AG08396 (cell line): ENCODE data around the gene SYP.
"Not testable (repeated sequence)": the region's sequence is repeated elsewhere in the genome, so short reads cannot be mapped to it uniquely, and the experiment has no call there.

Experiments used
- DNase-seq: peaks from one replicate; pipeline ENCODE4 v3.0.0; 2012; ENCODE audit warnings: low spot score, mixed read lengths

SYP gene

DNA sequence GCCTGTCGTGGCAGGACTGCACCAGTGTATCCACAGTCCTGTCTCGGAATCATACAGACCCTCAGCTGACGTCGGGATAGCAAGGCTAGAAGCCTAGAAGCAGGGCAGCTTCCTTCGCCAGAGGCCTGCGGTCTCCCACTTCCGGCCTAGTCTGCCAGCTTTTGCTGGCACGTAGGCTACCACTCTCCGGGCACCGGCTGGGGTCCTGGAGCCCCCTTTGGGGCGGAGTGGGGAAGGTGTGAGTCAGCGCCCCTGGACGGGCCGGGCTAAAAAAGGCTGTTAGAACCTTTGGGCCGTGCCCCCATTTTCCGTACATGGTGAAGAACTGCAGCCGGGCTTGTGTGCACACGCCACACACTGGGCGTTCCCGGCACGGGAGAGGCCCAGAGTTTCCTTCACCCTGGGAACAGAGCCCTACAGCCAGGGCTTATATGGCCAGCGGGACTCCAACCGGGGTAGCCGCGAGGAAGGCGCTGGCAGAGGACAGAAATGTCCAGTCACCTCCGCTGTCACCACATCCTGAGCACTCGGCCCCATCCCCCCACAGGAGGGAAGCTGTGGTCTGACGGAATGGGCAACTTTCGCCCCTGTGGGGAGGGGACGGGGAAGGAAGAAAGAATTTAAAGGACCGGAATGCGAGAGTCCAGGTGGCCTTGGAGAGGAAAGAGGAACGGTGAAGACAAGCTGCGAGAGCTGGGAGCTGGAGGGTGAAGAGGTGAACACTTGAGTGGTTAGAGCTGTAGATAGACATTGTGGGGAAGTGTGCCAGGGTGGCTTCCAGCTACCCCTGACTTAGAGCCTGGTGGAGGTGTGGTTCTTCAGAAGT is 32.9 kb downstream of the SYP start:
- DNase-seq, result peak; percentile 69

DNA sequence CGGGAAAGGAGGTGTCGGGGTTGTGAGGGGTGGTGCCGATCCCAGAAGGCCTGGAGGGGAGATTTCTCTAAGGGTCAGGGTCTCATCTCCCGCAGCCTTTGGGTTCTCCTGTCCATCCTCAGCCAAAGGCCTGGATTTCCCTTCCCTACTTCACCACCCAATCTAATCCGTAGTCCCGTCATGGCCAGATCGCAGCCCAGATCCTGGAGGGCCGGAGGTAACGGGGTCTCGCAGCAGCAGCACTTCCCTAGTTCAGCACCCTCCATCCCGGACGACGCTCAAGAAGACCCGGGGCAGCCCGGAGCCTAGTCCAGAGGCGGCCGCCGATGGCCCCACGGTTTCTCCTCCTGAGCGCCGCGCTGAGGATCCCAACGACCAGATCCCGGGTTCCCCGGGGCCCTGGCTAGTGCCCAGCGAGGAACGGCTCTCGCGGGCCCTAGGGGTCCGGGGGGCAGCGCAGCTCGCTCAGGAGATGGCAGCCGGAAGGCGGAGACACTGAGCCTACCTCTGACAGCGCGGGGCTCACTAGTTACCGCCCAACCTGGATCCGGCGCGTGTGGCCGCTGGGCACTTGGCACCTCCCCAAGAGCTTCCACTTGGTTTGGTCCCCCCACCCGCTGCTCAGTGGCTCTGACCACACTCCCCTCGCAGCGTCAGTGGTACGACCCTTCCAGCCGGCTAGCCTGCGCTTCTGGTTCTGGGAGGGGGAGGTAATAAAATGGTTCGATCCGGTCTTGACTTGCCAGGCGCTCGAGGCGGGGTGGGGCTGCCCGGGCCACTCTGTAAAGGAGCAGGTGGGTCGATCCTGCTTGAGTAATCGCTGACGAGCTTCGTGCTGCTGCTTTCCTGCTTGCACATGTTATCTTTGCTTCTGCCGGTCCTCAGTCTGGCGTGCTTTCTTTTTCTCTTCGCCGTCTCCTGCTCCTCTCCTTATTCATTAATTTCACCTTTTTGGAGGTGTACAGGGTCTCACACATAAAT is 33.8 kb downstream of the SYP start:
- DNase-seq, result peak; percentile 54

GRCh38 chrX:49164589-49165360 is 35.2 kb downstream of the SYP start:
- peak; percentile 12 for DNase-seq

GRCh38 chrX:49163555-49164419 is 36.2 kb downstream of the SYP start:
- DNase-seq, result peak; percentile 88

DNA sequence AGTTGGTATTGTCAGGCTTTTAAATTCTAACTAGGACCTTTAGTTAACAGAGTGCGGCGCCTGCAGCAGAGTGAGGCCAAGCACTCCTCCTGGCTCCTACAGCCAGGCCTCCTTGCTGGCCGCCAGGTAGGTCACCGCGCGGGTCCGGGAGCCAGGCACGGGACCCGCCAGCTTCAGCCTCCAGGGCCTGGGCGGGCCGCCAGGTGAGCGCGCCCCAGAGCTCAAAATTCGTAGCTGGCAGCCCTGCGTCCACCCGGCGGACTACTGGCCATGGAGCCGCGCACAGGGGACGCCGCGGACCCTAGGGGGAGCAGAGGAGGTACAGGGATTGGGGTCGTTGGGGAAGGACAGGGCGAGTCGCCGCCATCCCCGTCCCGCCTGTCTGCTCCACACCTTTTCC is 37.4 kb downstream of the SYP start, which contains the start of gene MAGIX:
MAGIX (plus strand) TSS at position 139 of the 400 bp plus-strand sequence; CDS start at position 271, 132 bp downstream.
- DNase-seq, result no peak

GRCh38 chrX:49161632-49162031 is 38.4 kb downstream of the SYP start:
- DNase-seq, result no peak

DNA sequence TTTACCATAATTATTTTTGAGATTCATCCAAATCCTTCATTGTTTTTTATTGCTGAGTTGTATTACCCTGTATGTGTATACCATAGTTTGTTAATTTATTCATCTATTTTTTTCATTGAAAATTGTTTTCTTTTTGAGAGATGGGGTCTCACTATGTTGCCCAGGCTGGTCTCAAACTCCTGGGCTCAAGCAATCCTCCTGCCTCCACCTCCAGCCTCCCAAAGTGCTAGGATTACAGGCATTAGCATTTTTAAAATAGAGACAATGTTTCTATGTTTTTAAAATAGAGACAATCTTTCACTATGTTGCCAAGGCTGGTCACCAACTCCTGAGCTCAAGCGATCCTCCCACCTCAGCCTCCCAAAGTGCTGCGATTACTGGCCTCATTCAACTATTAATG is 39.1 kb downstream of the SYP start:
- no peak for DNase-seq

GRCh38 chrX:49157194-49157593 is 42.8 kb downstream of the SYP start:
- no peak for DNase-seq

DNA sequence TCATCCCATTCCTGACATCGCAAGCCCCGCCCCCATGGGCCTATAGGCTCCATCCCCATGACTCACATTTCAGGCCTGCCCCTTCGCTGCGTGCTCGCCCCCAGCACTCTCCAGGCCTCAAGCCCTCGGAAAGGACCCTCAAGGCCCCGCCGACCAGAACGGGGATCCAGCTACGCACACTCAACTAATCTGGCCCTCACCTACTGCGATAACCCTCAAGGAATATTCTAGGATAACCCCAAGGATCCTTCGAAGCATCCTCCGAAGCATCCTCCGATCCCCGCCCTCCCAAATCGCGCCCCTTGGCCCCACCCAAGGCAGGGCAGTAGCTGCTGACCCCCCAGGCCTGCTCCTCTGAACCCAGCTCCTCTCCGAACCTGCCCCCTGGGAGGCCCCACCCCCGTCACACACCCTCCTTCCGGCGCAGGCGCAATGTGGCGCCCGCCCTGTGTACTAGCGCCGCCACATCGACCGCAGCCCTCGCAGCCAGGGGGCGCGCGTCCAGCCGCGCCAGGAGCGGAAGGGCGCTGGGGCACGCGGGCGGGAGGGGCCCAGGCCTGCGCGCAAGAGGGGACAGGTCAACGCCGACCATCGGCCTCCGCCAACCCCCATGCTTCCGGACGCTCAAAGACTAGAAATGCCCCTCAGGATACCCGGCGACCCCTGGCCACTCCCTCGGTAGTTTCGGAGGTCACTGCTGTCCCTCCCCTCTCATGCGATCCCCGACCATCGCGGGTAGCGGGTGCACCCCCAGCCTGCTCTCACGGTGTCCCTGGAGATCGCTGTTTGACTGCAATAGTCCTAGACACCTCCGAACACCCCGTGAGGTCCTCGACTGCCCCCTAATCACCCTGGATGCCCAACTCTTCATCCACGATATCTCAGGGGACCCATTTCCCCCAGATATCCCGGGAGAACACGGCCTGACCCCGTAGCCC is 43.8 kb downstream of the SYP start:
- peak; percentile 91 for DNase-seq

- peak; percentile 50 for DNase-seq
These were observed 44.6 kb downstream of the SYP start for GRCh38 chrX:49155243-49155899.

DNA sequence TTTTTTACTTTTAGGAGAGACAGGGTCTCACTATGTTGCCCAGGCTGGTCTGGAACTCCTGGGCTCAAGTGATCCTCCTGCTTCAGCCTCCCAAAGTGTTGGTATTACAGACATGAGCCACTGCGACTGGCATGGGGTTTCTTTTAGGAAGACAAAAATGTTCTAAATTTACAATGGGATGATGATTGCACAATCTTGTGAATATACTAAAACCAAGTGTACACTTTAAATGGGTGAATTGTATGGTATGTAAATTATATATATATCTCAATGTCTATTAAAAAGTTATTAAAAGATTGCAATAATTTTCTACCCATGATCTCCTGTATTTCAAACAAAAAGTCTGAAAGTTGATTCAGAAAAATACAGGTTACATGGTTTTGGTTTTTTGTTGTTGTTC is 46.5 kb downstream of the SYP start:
- no peak for DNase-seq

DNA sequence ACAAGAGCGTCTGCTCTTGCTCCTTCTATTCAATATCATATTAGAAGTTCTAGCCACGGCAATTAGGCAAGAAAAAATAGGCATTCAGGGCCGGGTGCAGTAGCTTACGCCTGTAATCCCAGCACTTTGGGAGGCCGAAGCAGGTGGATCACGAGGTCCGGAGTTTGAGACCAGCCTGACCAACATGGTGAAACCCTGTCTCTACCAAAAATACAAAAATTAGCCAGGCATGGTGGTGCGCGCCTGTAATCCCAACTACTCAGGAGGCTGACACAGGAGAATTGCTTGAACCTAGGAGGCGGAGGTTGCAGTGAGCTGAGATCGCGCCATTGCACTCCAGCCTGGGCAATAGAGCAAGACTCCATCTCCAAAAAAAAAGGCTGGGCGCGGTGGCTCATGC is 50.7 kb downstream of the SYP start:
- not testable (repeated sequence) for DNase-seq

- not testable (repeated sequence) for DNase-seq
These were observed 51.4 kb downstream of the SYP start for GRCh38 chrX:49148390-49149100.

DNA sequence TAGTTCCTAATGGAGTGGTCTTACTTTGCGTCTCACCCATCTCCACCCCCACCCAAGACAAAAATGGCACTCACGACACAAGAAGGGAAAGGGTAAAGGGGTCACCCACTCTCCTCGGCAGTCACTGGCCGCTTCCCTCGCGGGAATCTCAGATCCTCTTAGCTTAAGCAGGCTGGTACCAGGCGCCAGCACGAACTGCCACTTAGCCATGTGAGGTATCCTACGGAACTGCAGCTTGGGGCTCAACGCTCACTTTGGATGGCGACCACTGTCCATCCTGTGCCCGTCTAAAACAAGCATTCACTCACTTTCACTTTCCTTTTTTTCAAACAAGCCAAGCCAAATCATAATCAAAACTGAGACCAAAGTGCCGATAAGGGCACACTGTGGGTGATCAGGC is 52.1 kb downstream of the SYP start:
- no peak for DNase-seq

DNA sequence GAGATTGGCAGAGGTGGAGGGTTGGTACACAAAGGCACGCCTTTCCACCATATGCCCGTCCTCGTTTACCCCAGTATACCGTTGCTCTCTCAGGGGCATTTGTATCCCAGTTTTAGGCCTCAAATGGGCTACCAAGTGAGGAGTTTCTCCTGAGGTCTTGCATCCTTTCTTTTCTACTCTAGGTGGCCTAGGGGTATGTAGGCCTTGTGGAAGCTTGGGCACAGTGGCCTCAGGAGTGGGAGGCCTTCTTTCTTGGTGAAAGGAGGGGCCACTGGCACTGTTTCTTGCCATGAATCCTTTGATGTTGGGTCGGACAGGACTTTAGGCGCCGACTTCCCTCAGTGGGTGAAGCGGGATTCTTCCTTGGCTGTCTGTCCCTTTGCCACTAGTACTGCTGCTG is 52.7 kb downstream of the SYP start:
- no peak for DNase-seq

GRCh38 chrX:49143154-49143553 is 56.8 kb downstream of the SYP start:
- not testable (repeated sequence) for DNase-seq

DNA sequence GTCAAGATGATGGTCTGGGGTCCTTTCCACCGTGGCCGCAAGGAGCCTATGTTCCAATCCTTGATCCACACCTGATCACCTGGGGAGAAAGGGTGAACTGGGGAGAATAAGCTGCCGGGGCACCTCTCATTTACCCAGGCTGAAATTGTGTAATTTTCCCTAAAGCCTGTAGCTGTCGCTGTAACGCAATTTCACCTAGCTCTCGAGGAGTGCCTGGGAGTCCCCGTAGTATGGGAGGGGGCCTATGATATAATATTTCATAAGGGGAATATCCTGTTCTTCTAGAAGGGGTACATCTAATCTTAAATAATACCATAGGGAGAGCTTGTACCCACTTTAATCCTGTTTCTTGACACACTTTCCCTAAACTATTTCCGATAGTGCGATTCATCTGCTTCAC is 57.7 kb downstream of the SYP start:
- not testable (repeated sequence) for DNase-seq

DNA sequence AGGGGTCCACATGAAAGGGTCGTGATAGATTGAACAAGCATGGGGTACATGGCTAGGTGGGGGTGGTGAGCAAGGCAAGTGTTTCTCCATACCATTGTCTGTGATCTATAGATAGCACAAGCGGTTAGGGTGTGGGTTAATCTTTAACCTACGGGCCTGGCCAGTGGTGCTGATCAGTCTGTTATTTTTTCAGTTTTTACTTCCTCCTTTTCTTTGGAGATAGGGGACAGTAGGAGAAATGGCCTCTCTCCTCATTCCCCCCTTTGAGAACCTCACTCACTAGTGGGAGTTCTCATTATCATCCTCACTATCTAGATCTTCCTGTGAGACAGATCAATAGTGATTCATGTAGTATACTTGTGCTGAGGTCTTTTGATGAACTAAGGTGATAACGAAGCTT is 60.3 kb downstream of the SYP start:
- no peak for DNase-seq
